Endometrium (tissue), 2 donors: Measurements from ENCODE around the gene SNX32.
A peak's percentile ranks its signal among the peaks of the same experiment; 100 is the strongest.

ENCODE experiments used
- FAIRE-seq: peaks from 2 replicates; lab custom pipeline; 2012; peaks lifted over from hg19 to GRCh38; lab: Jason Lieb, UNC
- donor health status: control.
- donor health status: control.

SNX32 gene

DNA sequence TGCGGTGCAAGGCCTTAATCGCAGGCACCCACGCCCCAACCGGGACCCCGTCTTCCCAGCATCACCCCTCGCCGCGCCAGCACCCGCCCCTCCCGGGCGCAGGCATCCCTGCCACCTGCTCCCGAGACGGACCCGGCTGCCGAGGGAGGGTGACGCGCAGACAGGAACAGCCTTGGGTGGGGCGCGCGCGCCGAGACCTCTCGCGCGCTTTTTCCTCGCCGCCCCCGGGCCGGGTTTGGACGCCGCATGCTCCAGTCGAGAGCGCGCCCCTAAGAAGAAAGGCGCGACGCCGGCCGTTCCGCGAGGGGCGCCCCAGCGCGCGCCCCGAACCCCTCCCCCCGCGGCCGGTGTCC, 23.7 kb downstream of the SNX32 start:
- FAIRE-seq = no peak

DNA sequence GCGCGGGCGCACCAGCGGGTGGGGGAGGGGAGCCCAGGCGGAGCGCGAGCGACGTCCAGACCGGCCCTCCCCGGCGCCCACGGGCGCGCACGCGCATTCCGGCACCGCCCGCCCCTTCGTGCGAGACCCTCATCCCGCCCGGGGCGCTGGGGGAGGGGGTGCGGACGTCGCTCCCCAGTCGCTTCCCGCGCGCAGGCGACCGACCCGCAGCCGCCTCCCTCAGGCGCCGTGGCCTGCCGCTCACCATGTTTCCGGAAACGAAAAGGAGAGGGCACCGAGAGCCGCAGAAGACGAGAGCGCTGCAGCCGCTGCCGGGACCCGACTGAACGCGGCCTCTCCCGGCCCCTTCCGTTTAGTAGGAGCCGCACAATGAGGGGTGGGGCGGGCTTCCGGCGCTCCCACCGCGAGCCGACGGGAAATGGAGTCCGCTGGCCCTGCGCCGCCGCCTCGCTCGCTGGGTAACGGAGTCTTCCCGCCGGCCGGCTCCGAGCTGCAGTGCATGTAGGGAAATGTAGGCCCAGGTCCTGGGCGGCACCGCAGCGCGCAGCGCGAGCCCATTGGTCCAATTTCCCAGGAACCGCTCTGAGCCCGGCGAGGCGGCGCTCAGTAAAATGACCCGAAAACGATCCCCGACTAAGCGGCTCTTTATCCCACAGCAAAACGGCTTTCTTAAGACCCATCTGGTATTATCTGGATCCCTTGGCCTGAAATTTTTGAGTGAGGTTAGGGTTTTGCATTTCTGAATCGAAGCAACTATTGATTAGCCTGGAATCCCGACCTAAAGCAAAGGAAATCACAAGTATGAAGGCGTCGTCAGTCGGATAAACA, 24.3 kb downstream of the SNX32 start, which contains the start of gene CFL1:
Gene CFL1 (minus strand): TSS at position 328 of the 828 bp plus-strand sequence. CDS start 81 bp downstream, at position 247.
- FAIRE-seq = peak; percentile 81

DNA sequence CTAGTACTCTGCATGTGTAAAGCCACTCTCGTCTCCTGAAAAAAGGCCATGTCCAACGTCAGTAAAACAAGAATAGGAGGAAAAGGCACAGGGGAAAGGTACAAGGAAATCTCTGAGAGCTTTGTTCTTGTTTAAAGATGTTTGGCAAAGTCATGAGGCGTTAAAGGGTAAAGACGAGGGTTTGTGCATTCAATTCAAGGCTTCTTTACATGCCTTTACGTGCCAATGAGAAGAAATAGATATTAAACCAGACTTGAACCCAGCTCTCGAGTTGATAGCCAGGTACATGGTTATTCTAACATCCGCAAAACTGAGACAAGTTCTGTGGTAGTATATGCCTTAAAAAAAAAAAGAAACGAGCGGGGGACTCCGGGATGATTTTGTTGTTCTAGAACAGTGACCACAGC, 24.9 kb downstream of the SNX32 start:
- FAIRE-seq = no peak

DNA sequence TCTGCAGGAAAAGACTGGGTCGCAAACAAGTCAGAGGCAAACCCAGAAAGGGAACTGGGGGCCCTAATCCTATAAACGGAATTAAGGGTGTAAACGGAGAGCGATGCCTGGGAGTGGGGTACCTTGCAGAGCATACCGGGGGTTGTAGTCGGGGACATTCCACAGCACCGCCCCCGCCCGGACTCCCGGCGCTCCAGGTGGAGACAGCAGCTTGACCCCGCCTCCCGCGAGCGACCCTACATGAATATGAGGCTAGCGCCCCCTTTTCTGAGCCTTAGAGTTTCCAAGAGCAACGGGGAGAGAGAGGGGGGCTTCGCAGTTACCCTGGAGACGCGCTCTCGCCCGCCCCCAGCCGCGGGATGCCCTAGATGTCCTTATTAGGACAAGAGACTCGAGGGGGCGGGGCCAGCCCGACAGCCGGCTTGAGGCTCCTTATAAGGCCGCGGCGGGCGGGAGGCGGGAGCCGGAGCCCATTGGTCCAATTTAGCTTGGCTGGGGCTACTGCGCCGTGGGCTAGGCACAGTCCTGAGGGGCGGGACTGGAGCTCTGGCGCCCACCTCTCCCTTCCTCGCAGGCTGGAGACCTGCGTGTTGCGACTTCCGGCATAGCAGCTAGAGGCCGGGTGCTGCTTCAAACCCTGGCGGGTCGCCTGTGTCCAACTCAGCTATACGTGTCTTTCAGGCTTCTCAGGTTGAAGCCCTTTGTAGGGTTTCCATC, 25.5 kb downstream of the SNX32 start:
- FAIRE-seq = peak; percentile 87

DNA sequence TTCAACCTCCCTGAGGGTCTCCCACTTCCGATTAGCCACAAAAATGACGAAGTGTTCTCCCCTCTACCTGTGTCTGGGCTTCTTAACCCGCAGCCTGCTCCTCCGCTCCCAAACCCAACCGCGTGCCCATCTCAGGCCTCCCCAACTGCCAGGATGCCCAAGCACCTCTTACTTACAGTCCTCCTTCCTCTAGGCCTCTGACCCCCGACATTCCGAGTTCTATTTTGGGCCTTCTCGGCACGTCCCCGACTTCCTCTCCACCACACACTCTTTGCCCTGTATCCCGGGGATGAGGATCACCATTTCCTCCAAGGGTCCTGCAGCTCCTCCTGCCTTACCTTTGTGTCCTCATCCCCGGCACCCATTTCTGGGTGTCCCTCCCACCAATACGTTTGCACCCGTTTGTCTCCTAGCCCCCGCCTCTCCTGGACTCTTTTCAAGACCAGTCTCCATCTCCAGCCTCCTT, 26.1 kb downstream of the SNX32 start:
- no peak for FAIRE-seq

DNA sequence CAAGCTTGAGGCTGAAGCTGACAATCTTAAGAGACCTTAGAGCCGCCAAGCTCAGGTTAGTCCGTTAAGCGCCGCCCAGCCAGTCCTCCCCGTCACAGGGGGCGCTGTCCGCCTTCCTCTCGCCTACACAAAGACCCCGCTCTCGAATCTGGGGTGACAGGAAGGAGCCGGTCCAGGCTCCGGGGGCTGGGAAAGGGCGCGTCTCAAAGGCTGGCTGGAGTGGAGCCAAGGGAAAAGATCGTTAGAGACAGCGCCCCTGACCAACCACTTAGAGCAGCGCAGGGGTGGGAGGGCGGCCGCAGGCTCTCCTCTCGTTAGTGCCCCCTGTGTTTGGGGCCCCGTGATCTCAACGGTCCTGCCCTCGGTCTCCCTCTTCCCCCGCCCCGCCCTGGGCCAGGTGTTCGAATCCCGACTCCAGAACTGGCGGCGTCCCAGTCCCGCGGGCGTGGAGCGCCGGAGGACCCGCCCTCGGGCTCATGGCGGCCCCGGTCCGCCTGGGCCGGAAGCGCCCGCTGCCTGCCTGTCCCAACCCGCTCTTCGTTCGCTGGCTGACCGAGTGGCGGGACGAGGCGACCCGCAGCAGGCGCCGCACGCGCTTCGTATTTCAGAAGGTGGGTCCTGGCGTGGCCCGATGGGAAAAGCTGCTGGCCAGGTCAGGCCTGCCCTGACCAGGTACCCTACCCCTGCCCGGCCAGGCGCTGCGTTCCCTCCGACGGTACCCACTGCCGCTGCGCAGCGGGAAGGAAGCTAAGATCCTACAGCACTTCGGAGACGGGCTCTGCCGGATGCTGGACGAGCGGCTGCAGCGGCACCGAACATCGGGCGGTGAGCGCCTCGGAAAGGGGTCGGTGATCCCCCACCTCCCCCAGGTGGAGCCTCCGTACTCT, 26.8 kb downstream of the SNX32 start, which contains the start of gene MUS81:
Gene MUS81 (plus strand): TSS at position 156 of the 887 bp plus-strand sequence. CDS start 321 bp downstream, at position 477.
- FAIRE-seq = no peak

DNA sequence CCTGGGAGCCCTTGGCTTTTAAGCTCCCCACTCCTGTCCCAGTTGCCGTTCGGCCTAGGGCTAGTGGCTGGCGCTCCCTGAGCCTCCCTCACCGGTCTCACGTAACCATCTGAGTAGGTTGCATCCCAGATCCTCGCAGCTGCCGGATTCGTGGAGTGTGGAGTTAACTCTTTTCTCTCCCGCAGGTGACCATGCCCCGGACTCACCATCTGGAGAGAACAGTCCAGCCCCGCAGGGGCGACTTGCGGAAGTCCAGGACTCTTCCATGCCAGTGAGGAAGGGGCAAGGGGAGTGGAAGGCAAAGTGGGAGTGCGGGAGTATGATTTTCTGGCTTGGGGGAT, 27.4 kb downstream of the SNX32 start:
- FAIRE-seq = no peak

DNA sequence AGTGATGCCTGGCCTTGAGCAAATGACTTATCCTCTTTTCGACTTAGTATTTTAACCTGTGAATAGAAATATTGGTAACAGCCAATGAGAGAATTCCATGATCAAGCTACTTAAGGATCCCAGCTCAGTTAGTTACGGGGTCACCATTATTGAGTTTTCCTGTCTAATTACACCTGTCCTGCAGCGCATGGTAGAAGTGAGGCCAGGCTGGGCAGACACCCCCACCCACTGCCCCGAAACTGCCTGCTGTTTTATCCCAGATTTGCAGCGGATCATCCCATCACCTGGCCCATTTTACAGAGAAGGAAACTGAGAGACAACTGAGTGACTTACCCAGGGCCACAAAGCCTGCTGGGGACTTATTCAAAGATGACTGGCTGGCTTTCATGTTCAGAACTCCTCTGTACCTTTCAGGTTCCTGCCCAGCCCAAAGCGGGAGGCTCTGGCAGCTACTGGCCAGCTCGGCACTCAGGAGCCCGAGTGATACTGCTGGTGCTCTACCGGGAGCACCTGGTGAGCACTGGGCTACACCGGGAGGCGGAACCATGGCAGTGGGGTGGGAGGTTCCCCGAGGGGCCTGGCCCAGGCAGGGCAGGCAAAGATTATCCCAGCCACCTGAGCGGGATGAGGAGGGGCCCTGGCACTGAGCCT, 27.9 kb downstream of the SNX32 start:
- no peak for FAIRE-seq

DNA sequence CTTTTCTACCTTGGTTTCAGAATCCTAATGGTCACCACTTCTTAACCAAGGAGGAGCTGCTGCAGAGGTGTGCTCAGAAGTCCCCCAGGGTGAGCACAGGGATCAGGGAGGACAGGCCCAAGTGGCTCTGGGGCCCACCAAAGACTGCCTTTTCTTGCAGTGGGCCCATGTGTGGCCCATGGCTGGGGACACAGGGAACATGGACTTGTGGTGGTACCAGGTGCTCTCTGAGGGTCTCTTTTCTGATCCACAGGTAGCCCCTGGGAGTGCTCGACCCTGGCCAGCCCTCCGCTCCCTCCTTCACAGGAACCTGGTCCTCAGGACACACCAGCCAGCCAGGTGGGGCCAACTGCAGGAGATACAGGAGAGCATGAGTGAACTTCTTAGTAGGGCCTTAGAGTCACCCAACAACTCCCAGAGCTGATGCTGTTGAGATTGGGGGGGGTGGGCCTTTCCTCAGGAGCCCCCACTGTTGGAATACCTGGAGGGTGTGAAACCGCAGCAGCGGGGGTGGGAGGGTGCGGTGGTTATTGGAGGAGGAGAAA, 28.5 kb downstream of the SNX32 start:
- FAIRE-seq = no peak

DNA sequence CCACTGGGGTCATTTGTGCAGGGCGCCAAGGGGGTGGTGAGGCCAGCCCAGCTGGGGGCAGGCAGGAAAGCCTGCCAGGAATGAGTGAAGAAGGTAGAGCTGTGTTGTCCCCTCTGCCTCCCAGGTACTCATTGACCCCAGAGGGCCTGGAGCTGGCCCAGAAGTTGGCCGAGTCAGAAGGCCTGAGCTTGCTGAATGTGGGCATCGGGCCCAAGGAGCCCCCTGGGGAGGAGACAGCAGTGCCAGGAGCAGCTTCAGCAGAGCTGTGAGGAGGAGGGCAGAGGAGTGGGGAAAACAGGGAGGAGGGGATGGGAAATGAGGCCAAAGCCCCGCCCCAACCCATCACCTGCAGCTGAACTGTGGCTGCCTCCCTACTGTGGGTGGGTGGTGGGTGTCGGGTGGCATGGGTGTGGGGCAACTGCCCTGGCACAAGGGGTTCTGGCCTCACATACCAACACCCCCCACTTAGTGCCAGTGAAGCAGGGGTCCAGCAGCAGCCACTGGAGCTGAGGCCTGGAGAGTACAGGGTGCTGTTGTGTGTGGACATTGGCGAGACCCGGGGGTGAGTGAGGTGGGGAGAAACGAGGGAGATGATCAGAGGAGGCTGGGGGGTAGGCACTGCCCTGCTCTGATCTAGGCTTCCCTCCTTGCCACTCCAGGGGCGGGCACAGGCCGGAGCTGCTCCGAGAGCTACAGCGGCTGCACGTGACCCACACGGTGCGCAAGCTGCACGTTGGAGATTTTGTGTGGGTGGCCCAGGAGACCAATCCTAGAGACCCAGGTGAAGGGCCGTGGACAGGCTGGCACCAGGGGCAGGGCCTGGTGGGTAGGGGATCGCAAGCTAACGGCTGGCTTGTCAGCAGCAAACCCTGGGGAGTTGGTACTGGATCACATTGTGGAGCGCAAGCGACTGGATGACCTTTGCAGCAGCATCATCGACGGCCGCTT, 29.5 kb downstream of the SNX32 start:
- no peak for FAIRE-seq

DNA sequence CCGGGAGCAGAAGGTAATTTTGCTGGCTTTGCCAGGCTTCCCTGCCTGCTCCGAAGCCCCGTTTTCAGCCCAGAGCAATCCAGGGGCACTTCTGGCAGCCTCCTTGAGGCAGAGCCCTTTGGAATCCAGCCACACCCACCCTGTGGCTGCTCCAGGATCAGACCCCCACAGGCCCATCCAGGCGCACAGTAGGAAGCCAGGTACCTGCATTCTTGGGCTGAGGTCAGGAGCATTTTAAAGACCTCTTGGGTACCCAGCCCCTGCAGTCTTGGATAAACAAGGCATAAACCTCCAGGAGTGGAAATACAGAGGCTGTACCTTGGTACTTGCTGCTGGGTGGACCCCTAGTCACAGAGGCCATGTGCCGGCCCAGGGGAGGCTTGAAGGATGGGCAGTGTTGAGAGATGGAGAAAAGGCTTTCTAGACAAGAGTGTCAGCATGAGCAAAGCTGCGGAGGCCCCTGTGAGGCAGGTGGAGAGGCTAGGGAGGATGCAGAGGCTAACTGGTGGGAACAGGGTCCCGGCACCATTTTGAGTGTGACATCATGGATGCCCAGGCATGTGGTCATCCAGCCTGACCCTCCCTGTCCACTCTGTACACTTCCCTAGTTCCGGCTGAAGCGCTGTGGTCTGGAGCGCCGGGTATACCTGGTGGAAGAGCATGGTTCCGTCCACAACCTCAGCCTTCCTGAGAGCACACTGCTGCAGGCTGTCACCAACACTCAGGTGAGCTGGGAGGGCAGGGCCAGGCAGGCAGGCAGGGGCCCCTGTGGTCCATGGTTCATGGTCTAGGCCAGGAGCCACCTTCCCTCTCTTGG, 30.3 kb downstream of the SNX32 start:
- no peak for FAIRE-seq

DNA sequence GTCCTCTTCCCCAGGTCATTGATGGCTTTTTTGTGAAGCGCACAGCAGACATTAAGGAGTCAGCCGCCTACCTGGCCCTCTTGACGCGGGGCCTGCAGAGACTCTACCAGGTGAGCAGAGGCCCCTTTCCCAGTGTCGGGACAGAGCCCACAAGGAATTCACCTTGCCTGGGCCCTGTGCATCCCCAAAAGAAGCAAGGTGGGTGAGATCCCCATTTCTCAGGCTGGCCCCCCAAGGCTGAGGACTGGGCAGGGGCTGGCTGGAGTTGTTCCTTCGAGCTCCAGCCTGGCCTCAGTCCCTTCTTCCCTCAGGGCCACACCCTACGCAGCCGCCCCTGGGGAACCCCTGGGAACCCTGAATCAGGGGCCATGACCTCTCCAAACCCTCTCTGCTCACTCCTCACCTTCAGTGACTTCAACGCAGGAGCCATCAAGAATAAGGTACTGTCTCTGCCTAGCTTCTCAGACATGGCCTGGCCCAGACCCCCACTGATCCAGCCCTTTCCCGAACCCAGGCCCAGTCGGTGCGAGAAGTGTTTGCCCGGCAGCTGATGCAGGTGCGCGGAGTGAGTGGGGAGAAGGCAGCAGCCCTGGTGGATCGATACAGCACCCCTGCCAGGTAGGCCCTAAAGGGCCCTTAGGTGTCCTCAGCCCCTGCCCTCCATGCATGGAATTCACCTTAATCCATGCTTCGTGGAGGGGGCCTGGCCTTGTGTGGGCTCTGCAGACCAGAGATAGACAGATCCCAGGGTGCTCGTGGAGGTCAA, 31.1 kb downstream of the SNX32 start:
- no peak for FAIRE-seq

DNA sequence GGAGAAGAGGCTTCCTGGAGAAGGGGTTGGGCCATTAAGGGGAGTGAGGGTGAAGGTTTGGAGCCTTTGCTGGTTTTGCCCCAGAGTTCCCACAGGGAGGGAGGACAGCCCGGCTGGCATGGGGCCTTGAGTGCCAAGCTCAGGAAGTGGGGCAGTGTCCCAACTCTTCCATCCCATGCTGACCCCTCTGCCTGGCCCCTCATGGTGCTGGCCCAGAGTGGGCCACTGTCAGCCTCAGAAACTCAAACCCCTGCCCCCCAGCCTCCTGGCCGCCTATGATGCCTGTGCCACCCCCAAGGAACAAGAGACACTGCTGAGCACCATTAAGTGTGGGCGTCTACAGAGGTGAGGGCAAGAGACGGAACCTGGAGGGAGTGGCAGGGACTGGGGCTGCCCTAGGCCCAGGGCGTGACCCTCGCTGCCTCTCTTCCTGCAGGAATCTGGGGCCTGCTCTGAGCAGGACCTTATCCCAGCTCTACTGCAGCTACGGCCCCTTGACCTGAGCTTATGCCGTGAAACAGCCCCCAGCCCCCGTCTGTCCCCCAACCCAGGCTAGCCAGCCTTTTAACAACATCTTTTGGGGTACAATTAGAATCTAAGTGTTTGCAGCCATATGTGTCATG, 31.9 kb downstream of the SNX32 start:
- FAIRE-seq = no peak

DNA sequence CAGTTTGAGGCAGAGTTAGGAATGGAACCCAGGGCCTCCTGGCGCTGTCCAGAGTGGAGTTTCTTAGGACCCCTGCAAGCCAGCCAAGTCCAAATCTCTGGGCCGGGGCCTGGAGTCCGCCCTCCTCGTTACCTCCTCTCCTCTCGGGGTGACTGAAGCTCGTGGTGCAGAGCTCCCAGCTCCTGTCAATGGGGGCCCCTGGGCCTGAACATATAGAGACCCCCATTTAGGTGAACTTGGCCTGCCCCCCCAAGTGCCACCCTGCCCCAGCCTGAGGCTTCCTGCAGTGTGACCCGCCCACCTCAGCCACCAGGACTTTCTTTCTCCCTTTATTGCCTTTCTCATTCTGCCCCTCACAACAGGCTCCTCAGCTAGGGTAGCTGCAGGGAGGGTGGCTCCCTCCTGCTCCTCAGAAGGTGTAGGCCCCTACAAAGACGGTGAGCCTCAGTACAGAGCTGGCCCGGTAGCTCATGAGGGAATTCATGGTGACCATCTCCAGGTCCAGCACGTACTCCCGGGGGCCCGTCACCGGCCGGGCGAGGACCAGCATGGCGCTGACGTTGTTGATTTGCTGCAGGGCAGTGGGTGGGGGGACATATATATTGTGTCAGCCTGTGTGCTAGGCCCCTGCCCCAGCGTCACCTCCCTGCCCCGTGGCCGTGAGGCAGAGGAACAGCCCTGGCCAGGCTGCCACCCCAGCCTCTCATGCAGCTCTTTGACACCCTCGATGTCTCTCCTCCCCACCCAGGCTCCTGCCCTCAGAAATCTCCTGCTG, 32.9 kb downstream of the SNX32 start:
- no peak for FAIRE-seq

DNA sequence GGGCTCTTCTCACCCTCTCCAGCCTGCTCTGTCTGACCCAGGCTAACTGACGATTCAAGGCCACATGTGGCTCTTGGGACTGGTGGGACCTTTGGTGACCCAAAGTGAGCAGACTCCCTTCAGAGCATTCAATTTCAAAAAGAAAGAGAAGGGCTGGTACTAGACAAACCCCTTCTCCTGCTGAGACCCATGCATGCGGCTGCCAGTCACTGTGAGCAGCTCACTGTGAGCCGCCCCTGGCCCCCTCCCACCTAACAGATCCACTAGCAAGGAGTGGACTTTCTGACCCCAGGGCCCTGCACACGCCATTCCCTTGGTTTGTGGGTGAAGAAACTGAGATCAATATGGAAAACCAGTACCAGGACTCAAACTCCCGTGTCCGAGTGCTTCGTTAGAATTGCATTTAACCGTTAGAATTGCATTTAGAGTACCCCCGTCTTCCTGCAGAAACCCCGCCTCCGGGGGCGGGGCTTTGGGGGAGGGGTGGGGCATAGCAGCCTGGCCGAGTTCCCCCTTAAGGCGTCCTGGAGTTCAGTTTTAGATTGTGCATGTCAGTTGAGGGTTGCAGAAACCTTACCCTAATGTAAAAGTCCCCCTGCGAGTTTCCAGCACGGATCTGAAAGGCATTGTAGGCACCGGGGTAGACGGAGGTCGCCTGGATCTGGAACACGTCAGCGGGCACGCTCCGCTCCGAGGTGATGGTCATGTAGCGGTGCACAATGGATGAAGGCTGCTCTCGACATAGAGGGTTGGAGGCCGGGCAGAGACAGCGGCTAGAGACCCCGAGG, 33.7 kb downstream of the SNX32 start:
- no peak for FAIRE-seq

DNA sequence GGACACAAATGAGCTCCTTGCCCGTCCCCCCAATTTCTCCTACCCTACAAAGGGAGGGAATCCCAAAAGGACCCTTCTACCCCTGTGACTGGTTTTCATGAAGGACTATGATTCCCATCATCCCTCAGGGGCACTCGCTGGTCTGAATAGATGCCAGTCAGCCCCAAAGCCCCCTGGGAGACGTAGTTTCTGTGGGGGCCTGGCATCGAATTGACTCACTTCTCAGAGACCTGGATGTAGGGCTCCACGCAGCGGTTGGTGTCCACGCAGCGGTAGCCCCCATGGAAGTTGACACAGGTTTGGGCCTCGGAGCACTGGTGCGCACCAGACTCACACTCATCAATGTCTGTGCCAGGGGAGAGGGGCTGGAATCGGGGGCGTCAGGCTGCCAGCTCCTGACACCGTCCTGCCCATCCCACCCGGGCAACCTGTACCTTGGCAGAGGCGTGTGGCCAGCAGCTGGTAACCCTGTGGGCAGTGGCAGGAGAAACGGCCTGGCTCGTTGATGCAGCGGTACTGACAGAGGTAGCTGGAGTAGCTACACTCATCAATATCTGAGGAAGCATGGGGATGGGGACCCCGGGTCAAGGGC, 34.4 kb downstream of the SNX32 start:
- FAIRE-seq = no peak
